AG04450 (cell line): ENCODE data around the gene PRCC. TPM values are rescaled to one million over a fixed set of nuclear protein-coding genes. Genes with fewer than 3 reads are reported as not detected.

Experiments used
- CTCF ChIA-PET: fragments of 300-600, 350-600 bp; formaldehyde crosslinking; extraction: SDS; loops from one replicate; lab custom pipeline; 2022; ENCODE audit warnings: antibody characterized with exemption, inconsistent platforms; lab: Charles Lee
- POLR2A ChIA-PET: fragments of 350-600 bp; formaldehyde crosslinking; extraction: SDS; loops from one replicate; lab custom pipeline; 2021; ENCODE audit warnings: antibody characterized with exemption, inconsistent platforms; lab: Yijun Ruan, JAX
- DNase-seq: peaks from one replicate; pipeline ENCODE4 v3.0.0-alpha.2; 2011; ENCODE audit warnings: low read depth, low spot score
- H3K27ac ChIP-seq: one replicate; pipeline ENCODE4 v1.5.1; 2012; ENCODE audit warnings: low read depth, low read length, control low read depth
- H3K27me3 ChIP-seq: one replicate; pipeline ENCODE4 v1.6.0; 2012; ENCODE audit warnings: low read length; ENCODE audit not compliant: control insufficient read depth, insufficient read depth
- H3K4me3 ChIP-seq: 2 replicates; pipeline ENCODE4 v1.5.1; 2011; ENCODE audit warnings: mild to moderate bottlenecking, low read depth, low read length, control low read depth
- H3K9me3 ChIP-seq: 2 replicates; pipeline ENCODE4 v1.5.1; 2012; ENCODE audit warnings: low read length; ENCODE audit not compliant: control insufficient read depth, insufficient read depth
- CTCF ChIP-seq: IDR thresholded peaks from 2 replicates; pipeline ENCODE4 v1.5.1; 2011; ENCODE audit warnings: low read depth, low read length, control low read depth, inconsistent platforms
- polyA plus RNA-seq: library from polyadenylated mRNA; depleted of rRNA; stranded (reverse); fragments of >200 nt; gene quantifications from 2 replicates; pipeline ENCODE4 v1.2.3, GENCODE V29; 2011

The PRCC gene
- polyA plus RNA-seq, 1 experiment: 51.1 TPM

- H3K27ac ChIP-seq: no peak within 1 kb of the TSS
These were observed 49.4 kb downstream of the PRCC start, which contains the start of gene SH2D2A for GRCh38 chr1:156816561-156817328. TSS of gene SH2D2A (minus strand) at chr1:156816848. CDS start at chr1:156816708, 140 bp downstream.

DNA sequence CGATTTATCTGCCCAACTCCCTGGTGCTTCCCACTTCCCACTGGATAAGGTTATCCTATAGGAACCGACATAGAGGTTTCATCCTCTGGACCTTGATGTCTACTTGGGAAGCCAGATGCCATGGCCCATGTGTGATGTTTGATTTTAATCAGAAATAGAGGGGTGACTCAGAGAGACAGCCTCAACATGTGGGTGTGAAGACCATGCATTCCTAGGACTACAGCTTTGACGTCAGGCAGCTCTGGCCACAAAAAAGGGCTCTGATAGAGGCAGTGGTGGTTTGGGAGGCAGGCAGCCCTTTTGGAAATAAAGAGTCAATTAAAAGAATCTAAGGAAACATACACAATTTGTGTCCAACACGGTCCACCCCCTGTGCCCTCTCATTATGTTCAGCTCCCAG, 54.5 kb downstream of the PRCC start:
- Histone ChIP-seq H3K27ac (no peak overlapping the region), H3K9me3 (no peaks in the 10 kb centered on the region), H3K4me3 (no peak overlapping the region), H3K27me3 (peaks cover 24% of the 10 kb centered on the region)
- DNase-seq: no peak
- POLR2A ChIA-PET: interaction anchor here (1.0 kb wide), 1 partner anchor 17 kb away, joined by 3 read pairs; no protein-coding TSS in a partner anchor
- CTCF ChIA-PET: interaction anchor here (0.6 to 3.6 kb wide), 6 partner anchors 8 to 132 kb away, joined by 3 to 34 read pairs (median 4); no protein-coding TSS in a partner anchor
- no peak for TF ChIP-seq CTCF

More at GRCh38 chr1:156816561-156817328, 49.4 kb downstream of the PRCC start, which contains the start of gene SH2D2A:
- ChIA-PET POLR2A (no interaction called here), CTCF (no interaction called here)
- no peaks in the 10 kb centered on the region; the same call in 1 of the 2 replicates for H3K9me3 ChIP-seq
- peaks cover 14% of the 10 kb centered on the region for H3K27me3 ChIP-seq
- no peak for DNase-seq
- TF ChIP-seq CTCF: no peak
- no peak within 1 kb of the TSS for H3K4me3 ChIP-seq

GRCh38 chr1:156822680-156823079, 55.3 kb downstream of the PRCC start:
- POLR2A ChIA-PET: interaction anchor here (1.0 kb wide), 1 partner anchor 17 kb away, joined by 3 read pairs; no protein-coding TSS in a partner anchor
- CTCF ChIA-PET: interaction anchor here (0.6 to 3.6 kb wide), 5 partner anchors 9 to 215 kb away, joined by 3 to 34 read pairs (median 4); no protein-coding TSS in a partner anchor

GRCh38 chr1:156823210-156823790, 56.0 kb downstream of the PRCC start:
- no peak overlapping the region for H3K4me3 ChIP-seq
- H3K27me3 ChIP-seq: peaks cover 28% of the 10 kb centered on the region
- no peak for TF ChIP-seq CTCF
- H3K9me3 ChIP-seq: no peaks in the 10 kb centered on the region
- ChIA-PET POLR2A (no interaction called here), CTCF (interaction anchor here (3.1 to 3.6 kb wide), 2 partner anchors 15 to 134 kb away, joined by 8 to 34 read pairs; no protein-coding TSS in a partner anchor)
- DNase-seq: no peak
- H3K27ac ChIP-seq: no peak overlapping the region

More at GRCh38 chr1:156822680-156823079, 55.3 kb downstream of the PRCC start:
- Histone ChIP-seq H3K4me3 (no peak overlapping the region), H3K9me3 (no peaks in the 10 kb centered on the region), H3K27me3 (peaks cover 24% of the 10 kb centered on the region), H3K27ac (no peak overlapping the region)
- TF ChIP-seq CTCF: no peak
- DNase-seq: no peak

DNA sequence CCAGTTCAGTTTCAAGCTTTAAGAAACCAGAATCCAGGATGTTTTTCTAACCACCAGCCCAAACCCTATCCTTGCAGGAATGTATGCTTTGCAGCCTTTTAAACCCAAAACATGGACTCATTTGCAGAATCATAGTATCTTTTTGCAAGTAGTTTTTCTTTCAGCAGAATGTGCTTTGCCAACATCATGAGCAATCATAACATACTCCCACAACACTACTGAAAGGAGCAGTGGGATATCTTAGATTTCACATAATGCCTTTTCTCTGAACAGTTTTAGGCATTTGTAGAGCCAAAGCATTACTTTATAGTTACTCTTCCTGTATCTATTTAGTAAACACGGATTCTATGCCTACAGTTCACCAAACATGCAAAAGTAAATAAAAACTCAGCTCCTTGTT, 59.3 kb downstream of the PRCC start:
- ChIA-PET CTCF (interaction anchor here (0.7 to 3.5 kb wide), 7 partner anchors 12 to 441 kb away, joined by 3 to 40 read pairs (median 4); partner anchors contain the start of gene INSRR), POLR2A (no interaction called here)
- TF ChIP-seq CTCF: no peak
- Histone ChIP-seq H3K9me3 (no peaks in the 10 kb centered on the region), H3K27me3 (peaks cover 48% of the 10 kb centered on the region), H3K27ac (no peak overlapping the region), H3K4me3 (no peak overlapping the region)
- no peak for DNase-seq
